MV-4-11 (cell line): ENCODE data around the gene IMPDH2.
"Not testable (repeated sequence)": the region's sequence is repeated elsewhere in the genome, so short reads cannot be mapped to it uniquely, and the experiment has no call there.

Experiments
- DNase-seq: peaks from one replicate; lab custom pipeline; 2025; lab: John Stamatoyannopoulos, UW

IMPDH2 gene

GRCh38 chr3:49021213-49021812, 7.9 kb downstream of the IMPDH2 start:
- peak; percentile 96 for DNase-seq

GRCh38 chr3:49020330-49021212, 8.6 kb downstream of the IMPDH2 start:
- peak; percentile 61 for DNase-seq

- peak; percentile 67 for DNase-seq
Observed at GRCh38 chr3:49019941-49020329, 9.3 kb downstream of the IMPDH2 start.

- DNase-seq = peak; percentile 64
Observed at GRCh38 chr3:49018707-49019006, 10.5 kb downstream of the IMPDH2 start.

- DNase-seq = peak; percentile 65
Observed at GRCh38 chr3:49017971-49018706, 11.1 kb downstream of the IMPDH2 start, which contains the start of gene DALRD3. TSS of gene DALRD3 (minus strand) at chr3:49018580. CDS start at chr3:49018564, 16 bp downstream.

- DNase-seq = peak; percentile 55
Observed at GRCh38 chr3:49017229-49017970, 11.8 kb downstream of the IMPDH2 start.

- no peak for DNase-seq
Observed at GRCh38 chr3:49016414-49017228, 12.6 kb downstream of the IMPDH2 start.

GRCh38 chr3:49015765-49016164, 13.4 kb downstream of the IMPDH2 start:
- no peak for DNase-seq

GRCh38 chr3:49015072-49015471, 14.1 kb downstream of the IMPDH2 start:
- no peak for DNase-seq

- peak; percentile 24 for DNase-seq
Observed at GRCh38 chr3:49013738-49014660, 15.2 kb downstream of the IMPDH2 start.

GRCh38 chr3:49013113-49013737, 16.0 kb downstream of the IMPDH2 start:
- DNase-seq = no peak

- no peak for DNase-seq
Observed at GRCh38 chr3:49012441-49013017, 16.7 kb downstream of the IMPDH2 start.

GRCh38 chr3:49009396-49009795, 19.8 kb downstream of the IMPDH2 start:
- DNase-seq = no peak

- DNase-seq = not testable (repeated sequence)
Observed at GRCh38 chr3:49008627-49009026, 20.6 kb downstream of the IMPDH2 start.

- peak; percentile 84 for DNase-seq
Observed at GRCh38 chr3:49007771-49008528, 21.2 kb downstream of the IMPDH2 start.

GRCh38 chr3:49007068-49007770, 22.0 kb downstream of the IMPDH2 start, which contains the start of gene WDR6:
TSS of gene WDR6 (plus strand) at chr3:49007391. CDS start at chr3:49007432, 41 bp downstream.
- peak; percentile 97 for DNase-seq

GRCh38 chr3:49006408-49007067, 22.7 kb downstream of the IMPDH2 start:
- no peak for DNase-seq
